ENCODE data around the gene C5.

The C5 gene

DNA sequence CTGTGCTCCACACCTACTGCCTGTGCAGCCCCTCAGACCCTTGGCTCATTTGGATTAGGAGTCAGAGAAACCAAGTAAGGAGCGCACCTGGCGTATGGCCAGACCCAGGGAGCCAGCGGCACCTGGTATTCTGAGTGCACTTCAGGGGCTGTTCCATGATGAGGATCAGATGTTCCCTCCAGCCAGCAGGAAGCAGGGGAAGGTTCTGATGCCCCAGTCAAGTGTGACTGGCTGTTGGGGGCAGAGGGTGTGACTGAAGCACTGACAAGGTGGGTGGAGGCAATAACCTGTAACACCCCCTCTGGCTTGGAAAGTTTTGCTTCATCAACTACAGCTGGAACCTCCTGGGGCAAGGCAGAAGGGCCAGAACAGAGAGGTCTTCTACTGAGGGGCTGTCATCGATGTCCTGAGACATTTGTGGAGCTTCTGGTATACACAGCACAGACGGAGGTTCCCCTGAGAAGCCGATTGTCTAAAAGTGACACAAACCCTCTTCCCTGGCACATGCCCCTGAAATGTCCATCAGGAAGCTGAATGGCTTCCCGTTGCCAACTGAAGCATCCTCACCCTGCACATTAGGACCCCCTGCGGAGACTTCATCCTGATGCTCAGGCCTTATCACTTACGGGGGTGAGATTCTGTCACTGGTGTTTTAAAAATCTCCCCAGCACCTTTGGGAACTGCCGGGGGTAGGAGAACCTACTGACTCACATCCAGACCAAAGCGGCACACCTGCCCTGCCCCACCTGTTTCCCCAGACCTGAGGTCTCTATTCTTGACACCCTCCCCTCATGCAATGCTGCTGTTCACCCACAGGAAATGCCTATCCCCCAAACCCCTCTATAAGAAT is 144.5 kb downstream of the C5 start:
- DNase-seq: no peak

- DNase-seq: no peak
Measured at GRCh38 chr9:120904978-120905301, 145.1 kb downstream of the C5 start.

DNA sequence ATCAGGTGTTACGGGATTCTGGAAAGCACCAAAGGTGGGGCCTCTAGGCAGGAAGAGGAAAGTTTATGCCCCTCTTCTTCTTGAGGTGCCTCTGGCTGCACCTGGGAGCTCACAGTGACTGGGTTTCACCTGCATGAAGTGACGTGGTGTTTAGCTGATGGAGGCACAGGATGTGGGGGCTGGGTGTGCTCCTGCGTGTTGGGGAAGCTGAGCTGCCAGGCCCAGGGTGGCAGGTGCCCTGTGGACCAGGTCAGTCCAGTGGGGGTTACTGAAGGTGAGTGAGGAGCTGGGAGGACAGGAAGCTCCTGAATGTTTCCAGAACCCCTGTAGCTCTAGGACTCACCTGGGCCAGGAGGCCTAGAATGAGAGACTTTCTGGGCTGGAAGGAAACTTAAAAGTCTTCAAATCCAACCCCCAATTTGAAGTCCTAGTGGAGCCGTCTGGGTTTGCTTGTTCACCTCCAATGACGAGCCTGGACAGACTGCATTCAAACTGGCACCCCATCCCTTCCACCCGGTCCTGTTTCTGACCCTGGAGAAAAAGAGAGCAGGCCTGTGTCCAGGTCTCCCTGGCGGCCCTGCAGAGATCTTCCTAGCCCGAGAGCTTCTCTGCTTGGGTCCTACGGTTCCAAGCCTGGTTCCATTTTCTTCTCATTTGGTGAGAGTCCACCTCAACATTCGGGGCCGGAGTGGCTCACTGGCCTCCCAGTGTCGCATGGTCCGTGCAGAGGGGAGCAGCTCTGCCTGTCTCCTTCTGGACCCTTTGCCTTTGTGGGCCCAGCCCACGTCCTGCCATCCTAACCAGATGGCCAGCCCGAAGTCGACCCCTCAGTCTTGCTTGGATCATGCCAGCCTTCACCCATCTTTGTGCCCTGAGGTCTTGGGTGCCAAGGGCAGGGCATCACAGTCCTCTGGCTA is 145.8 kb downstream of the C5 start:
- no peak for DNase-seq

DNA sequence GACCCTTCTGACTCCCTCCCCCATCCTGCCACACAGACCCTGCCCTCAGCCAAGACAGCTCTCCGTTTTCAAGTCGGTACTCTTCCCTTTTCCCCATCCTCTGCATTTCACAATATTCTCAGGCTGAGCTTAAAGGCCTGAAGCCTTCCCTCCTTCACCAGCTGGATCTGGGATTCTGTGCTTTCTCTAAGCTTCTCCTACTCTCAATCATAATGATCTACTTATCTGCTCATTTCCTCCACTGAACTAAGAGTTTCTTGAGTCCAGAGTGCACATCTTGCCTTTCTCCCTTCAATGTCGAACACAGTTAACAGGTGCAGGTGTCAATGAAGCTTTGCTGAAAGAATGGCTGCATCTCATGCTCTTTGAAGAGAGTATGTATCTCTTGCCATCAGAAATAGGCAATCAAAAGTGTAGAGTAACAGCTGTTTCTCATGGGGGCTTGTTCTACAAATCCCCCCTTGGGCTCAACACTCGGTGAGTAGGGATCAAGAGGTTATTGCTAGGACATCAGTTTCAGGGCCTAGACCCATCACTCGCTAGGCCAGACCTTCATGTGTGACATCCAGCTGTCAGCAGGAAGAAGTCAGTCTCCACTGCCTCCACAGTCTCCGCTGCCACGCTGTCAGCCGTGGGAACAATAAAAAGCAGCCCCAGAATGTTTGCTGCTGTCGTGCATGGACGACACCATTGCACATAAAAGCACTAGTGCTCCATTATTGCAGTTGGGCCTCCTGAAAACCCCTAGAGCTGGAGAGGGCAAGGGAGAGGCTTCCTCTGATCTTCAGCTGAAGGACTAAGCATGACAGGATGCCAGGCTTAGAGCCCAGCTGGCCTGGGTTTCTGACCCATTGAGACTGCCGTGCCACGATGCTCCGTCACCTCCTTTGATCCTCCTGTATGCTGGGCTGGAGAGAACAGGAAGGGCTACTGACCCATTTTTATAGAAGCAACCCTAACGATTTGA is 147.2 kb downstream of the C5 start:
- DNase-seq: no peak

Measured in SIG-M5 (cell line).